Mammary epithelial cell (primary cell): ENCODE results near the gene ZSCAN5B.

Experiments used
- CTCF ChIP-seq, 2 donors: IDR thresholded peaks in 1 of 2; conservative IDR thresholded peaks in 1 of 2; 2 replicates each; pipeline ENCODE4 v1.5.1; 2011 to 2012; ENCODE audit warnings: inconsistent platforms in 2 of 2, low read length in 2 of 2, mild to moderate bottlenecking in 2 of 2, control low read depth in 1 of 2, low read depth in 1 of 2; ENCODE audit not compliant: insufficient read depth in 1 of 2; ENCODE audit errors: extremely low read depth in 1 of 2
- EZH2 ChIP-seq: IDR thresholded peaks from 2 replicates; pipeline ENCODE4 v1.6.1; 2012; ENCODE audit warnings: low read length, inconsistent platforms, borderline replicate concordance

- no peak for TF ChIP-seq CTCF (conservative IDR thresholded peaks at IDR 0.05 in 1 of 2, IDR thresholded peaks at IDR 0.05 in 1 of 2; ENCODE audit: extremely low read depth in 1 of 2, insufficient read depth in 1 of 2, low read depth in 1 of 2, low read length in 2 of 2)
- no peak for TF ChIP-seq EZH2
Measured at GRCh38 chr19:56174550-56174949, 23.0 kb downstream of the ZSCAN5B start.
